Kidney epithelial cell (primary cell): ENCODE data around the gene CTPS2. TPM values are rescaled to one million over a fixed set of nuclear protein-coding genes. Genes with fewer than 3 reads are reported as not detected.
"Not testable (repeated sequence)": the region's sequence is repeated elsewhere in the genome, so short reads cannot be mapped to it uniquely, and the experiment has no call there.

Experiments used
- DNase-seq: peaks from one replicate; pipeline ENCODE4 v3.0.0-alpha.2; 2010; ENCODE audit warnings: low read depth
- H3K27me3 ChIP-seq: 2 replicates; pipeline ENCODE4 v1.6.0; 2011; ENCODE audit warnings: low read length; ENCODE audit not compliant: control insufficient read depth, insufficient read depth
- H3K36me3 ChIP-seq: 2 replicates; pipeline ENCODE4 v1.5.1; 2011; ENCODE audit warnings: low read length; ENCODE audit not compliant: control insufficient read depth, insufficient read depth
- H3K4me3 ChIP-seq: 2 replicates; pipeline ENCODE4 v1.5.1; 2011; ENCODE audit warnings: low read depth, mild to moderate bottlenecking, control low read depth, low read length
- total RNA-seq: library from RNA; depleted of rRNA; stranded (reverse); fragments of >200 nt; gene quantifications from 2 replicates; pipeline ENCODE4 v1.2.3, GENCODE V29; 2015
- TF ChIP-seq, protein P1 (sequence below): IDR thresholded peaks from 2 replicates; pipeline ENCODE4 v1.5.1; 2011; ENCODE audit warnings: mild to moderate bottlenecking, moderate library complexity, low read length, control low read depth, inconsistent platforms; ENCODE audit not compliant: insufficient read depth, poor library complexity, severe bottlenecking

CTPS2 gene
- total RNA-seq, 1 donor from 2014 or later, result 21.3 TPM

DNA sequence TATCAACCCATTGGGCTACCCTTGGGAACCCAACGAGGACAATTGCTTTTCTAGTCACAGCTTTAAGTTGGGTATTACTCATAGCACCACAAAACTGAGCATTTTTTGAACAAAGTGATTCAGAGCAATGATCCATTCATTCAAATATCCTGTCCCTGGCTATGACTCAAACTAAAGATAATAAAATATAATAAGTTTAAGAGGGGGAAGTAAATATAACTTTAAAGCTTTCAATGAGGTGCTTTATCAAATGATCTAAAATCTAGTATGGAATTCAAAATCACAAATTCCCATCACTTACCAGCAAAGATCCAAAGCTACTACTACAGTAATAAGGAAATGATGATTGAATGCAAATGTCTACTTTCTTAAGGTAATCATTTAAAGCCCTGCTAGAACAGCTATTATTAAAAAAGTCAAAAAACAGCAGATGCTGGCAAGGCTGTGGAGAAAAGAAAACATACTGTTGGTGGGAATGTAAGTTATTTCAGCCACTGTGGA lies 102.3 kb downstream of the CTPS2 start:
- TF ChIP-seq, protein P1, sequence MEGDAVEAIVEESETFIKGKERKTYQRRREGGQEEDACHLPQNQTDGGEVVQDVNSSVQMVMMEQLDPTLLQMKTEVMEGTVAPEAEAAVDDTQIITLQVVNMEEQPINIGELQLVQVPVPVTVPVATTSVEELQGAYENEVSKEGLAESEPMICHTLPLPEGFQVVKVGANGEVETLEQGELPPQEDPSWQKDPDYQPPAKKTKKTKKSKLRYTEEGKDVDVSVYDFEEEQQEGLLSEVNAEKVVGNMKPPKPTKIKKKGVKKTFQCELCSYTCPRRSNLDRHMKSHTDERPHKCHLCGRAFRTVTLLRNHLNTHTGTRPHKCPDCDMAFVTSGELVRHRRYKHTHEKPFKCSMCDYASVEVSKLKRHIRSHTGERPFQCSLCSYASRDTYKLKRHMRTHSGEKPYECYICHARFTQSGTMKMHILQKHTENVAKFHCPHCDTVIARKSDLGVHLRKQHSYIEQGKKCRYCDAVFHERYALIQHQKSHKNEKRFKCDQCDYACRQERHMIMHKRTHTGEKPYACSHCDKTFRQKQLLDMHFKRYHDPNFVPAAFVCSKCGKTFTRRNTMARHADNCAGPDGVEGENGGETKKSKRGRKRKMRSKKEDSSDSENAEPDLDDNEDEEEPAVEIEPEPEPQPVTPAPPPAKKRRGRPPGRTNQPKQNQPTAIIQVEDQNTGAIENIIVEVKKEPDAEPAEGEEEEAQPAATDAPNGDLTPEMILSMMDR, result no peak
- no peaks in the 10 kb centered on the region for H3K36me3 ChIP-seq
- H3K4me3 ChIP-seq, result no peak overlapping the region
- no peak for DNase-seq
- H3K27me3 ChIP-seq, result no peaks in the 10 kb centered on the region

DNA sequence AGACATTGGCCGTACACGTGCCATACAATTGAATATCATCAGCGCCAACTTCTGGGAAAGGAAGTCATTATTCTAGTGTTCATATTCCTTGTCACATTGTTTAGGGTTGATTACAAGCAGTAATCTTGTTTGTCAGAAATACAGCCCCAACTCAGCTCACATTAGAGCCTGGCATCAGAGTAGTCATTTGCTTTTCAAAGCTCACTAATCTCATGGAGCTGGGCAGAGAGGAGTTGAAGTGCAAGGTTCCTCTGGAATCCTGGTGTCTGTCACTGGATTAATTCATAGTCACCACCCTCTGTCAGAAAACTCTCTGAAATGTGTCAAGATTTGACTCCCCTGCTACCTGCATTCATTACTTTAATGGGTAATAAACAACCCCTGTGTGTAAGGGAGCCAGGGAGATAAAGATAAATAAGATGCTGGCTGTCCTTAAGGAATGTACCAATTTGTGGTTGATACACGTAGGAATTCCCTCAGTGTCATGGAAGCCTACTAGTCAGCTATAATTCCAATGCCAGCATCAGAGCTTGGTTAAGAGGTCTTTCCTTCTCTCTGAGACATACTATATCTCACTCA lies 106.2 kb downstream of the CTPS2 start:
- no peak for DNase-seq
- H3K27me3 ChIP-seq, result no peaks in the 10 kb centered on the region
- no peaks in the 10 kb centered on the region for H3K36me3 ChIP-seq
- H3K4me3 ChIP-seq, result no peak overlapping the region
- TF ChIP-seq, protein P1, result no peak

GRCh38 chrX:16604337-16604736 lies 108.1 kb downstream of the CTPS2 start:
- TF ChIP-seq, protein P1, result no peak
- H3K4me3 ChIP-seq, result no peak overlapping the region
- no peaks in the 10 kb centered on the region for H3K27me3 ChIP-seq
- DNase-seq, result no peak
- no peaks in the 10 kb centered on the region for H3K36me3 ChIP-seq

DNA sequence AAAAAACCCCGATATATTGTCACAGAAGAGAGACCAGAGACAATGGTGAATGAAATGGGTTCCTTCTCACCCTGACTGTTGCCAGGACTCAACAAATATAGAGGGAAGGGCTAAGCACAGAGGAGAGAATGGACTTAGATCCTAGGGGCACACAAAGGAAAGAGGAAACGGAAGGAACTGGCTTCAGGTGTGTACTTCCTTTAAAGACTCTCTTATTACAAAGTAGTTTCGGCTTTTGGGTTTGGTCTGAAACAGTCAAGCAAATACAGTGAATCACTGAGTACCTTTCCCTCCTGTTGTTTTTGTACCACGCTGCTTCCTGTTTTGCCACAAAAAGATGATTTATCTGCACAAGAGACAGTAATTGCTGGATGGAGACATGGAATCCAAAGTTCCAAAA lies 108.6 kb downstream of the CTPS2 start:
- no peak for DNase-seq

DNA sequence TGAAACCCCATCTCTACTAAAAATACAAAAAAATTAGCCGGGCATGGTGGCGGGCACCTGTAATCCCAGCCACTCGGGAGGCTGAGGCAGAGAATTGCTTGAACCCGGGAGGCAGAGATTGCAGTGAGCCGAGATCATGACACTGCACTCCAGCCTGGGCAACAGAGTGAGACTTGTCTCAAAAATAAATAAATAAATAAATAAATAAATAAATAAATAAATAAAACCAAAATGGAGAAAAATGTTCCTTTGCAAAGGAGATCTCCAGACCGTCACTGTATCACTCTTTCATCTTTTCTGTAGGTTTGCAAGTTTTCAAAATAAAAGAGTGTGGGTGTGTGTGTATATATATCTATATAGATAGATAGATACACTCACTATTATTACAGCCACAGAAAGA lies 109.2 kb downstream of the CTPS2 start:
- H3K36me3 ChIP-seq, H3K4me3 ChIP-seq, H3K27me3 ChIP-seq, DNase-seq: not testable (repeated sequence)

More for the DNA sequence above, 108.6 kb downstream of the CTPS2 start:
- no peaks in the 10 kb centered on the region for H3K27me3 ChIP-seq
- no peak overlapping the region for H3K4me3 ChIP-seq
- TF ChIP-seq, protein P1, result no peak
- no peaks in the 10 kb centered on the region for H3K36me3 ChIP-seq

DNA sequence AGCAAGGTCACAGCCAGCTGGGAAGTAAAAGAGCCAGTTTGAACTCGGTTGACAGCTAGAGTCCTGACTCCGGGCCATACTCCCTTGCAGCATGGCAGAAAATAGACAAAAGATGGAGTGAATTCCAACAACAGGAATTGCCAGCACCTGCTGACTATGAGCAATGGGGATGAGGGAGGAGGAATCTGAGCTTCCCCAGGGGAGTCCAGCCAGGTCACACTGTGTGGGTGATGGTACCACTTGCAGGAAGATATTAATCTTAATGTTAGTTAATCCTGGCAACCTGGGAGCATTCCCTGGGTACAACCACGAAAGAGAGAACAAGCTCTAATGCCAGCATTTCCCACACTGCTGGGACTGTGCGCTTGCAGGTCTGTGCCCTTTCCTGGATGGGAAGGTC lies 110.6 kb downstream of the CTPS2 start:
- Histone ChIP-seq H3K4me3 (no peak overlapping the region), H3K36me3 (no peaks in the 10 kb centered on the region), H3K27me3 (no peaks in the 10 kb centered on the region)
- TF ChIP-seq, protein P1, result no peak
- no peak for DNase-seq
